SK-N-DZ (cell line): ENCODE data around the gene TMEM120B.

Experiments
- DNase-seq: peaks from one replicate; pipeline ENCODE4 v3.0.0-alpha.2; 2015; ENCODE audit warnings: low spot score

Gene TMEM120B

DNA sequence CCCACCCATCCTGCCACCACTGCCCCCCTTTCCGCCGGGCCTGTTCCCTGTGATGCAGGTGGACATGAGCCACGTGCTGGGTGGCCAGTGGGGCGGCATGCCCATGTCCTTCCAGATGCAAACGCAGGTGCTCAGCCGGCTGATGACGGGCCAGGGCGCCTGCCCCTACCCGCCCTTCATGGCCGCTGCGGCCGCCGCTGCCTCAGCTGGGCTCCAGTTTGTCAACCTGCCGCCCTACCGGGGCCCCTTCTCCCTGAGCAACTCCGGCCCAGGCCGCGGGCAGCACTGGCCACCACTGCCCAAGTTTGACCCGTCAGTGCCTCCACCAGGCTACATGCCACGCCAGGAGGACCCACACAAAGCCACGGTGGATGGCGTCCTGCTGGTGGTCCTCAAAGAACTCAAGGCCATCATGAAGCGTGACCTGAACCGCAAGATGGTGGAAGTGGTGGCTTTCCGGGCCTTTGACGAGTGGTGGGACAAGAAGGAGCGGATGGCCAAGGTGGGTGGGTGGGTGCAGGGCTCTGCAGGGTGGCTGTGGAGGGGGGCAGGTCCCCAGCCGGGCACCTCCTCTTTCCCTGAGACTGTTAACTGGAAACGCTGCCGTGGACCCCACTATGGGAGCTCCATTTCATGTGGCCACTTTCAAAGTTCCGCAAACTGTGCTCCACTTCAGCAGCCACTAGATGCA, 102.0 kb downstream of the TMEM120B start:
- no peak for DNase-seq

DNA sequence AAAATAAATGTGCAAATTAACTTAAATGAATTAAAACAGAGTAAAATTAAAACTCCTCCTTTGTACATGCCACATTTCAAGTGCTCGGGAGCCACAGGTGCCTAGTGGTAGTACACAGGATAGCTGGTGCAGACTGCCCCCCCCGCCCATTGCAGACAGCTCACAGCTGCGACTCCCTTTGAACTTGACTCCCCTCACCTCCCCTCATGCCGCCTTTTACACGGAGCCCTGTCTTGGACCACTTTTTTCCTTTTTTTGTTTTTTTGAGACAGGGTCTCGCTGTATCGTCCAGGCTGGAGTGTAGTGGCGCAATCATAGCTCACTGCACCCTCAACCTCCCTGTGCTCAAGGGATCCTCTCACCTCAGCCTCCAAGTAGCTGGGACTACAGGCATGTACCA, 102.7 kb downstream of the TMEM120B start:
- DNase-seq, result no peak

DNA sequence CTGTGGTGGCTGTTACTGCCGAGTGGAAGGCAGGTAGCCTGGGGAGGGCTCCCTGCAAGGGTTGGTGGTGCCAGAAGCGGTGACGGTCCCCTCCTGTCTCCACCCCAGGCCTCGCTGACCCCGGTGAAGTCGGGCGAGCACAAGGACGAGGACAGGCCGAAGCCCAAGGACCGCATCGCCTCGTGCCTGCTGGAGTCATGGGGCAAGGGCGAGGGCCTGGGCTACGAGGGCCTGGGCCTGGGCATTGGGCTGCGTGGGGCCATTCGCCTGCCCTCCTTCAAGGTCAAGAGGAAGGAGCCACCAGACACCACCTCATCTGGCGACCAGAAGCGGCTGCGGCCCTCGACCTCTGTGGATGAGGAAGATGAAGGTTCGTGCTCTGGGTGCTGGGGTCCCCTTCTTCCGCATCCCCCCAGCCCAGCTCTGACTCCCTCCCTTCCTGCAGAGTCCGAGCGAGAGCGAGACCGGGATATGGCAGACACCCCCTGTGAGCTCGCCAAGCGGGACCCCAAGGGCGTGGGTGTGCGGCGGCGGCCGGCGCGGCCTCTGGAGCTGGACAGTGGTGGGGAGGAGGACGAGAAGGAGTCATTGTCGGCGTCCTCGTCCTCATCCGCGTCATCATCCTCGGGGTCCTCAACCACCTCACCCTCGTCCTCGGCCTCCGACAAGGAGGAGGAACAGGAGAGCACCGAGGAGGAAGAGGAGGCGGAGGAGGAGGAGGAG, 104.5 kb downstream of the TMEM120B start:
- no peak for DNase-seq

DNA sequence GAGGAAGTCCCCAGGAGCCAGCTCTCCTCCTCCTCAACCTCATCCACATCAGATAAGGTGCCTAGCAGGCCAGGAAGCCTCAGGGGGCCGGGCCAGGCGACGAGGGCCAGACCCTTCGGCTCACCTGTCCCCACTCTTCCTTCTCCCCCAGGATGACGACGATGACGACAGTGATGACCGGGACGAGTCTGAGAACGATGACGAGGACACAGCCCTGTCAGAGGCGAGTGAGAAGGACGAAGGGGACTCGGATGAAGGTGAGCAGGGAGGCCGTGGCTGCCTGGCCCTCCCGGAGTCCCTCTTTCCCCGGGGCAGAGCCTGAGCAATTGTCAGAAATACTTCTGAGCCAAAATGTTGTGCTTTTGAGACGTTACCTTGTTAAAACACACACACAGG, 105.1 kb downstream of the TMEM120B start:
- no peak for DNase-seq

DNA sequence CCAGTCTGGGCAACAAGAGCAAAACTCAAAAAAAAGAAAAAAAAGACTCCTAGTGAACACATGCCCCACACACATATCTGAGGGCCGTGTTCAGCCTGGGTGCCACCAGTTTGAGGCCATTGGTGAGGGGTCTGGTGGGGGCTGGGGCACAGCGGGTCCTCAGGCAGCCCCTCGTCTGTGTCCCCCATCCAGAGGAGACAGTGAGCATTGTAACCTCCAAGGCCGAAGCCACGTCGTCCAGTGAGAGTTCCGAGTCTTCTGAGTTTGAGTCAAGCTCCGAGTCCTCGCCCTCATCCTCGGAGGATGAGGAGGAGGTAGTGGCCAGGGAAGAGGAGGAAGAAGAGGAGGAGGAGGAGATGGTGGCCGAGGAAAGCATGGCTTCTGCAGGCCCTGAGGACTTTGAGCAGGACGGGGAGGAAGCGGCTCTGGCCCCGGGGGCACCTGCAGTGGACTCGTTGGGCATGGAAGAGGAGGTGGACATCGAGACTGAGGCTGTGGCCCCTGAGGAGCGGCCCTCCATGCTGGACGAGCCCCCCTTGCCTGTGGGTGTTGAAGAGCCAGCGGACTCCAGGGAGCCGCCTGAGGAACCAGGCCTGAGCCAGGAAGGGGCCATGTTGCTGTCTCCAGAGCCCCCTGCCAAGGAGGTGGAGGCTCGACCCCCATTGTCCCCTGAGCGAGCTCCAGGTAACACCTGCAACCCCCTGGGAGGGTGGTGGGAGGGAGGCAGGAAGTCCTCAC, 106.8 kb downstream of the TMEM120B start:
- DNase-seq, result no peak

DNA sequence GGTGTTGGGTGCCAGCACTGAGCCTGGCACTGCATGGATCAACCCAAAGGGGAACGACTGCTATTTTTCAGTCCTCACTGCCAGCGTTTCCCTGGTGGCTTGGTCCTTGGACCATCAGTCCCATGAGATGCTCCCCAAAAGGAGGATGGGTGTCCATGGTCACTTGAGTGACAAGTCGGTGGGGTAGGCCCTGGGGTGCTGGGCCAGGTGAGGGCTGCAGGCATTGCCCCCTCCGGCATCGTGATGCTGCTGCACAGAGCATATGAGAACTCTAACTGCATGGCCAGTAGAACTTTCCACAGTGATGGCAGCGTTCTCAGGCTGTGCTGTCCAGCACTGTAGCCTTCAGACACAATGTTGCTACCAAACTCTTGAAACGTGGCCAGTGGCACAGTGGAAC, 107.5 kb downstream of the TMEM120B start:
- no peak for DNase-seq

DNA sequence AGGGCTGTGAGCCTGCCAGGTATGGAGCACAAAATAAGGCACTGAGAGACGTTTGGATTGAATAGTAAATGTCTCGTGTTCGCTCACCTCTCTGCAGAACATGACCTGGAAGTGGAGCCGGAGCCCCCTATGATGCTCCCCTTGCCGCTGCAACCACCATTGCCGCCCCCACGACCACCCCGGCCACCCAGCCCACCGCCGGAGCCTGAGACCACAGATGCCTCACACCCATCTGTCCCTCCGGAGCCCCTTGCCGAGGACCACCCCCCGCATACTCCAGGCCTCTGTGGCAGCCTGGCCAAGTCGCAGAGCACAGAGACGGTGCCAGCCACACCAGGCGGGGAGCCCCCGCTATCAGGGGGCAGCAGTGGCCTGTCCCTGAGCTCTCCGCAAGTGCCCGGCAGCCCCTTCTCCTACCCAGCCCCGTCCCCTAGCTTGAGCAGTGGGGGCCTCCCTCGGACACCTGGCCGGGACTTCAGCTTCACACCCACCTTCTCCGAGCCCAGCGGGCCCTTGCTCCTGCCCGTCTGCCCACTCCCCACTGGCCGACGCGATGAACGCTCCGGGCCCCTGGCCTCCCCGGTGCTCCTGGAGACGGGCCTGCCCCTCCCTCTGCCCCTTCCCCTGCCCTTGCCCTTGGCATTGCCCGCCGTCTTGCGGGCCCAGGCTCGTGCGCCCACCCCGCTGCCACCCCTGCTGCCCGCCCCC, 110.0 kb downstream of the TMEM120B start:
- DNase-seq, result no peak

DNA sequence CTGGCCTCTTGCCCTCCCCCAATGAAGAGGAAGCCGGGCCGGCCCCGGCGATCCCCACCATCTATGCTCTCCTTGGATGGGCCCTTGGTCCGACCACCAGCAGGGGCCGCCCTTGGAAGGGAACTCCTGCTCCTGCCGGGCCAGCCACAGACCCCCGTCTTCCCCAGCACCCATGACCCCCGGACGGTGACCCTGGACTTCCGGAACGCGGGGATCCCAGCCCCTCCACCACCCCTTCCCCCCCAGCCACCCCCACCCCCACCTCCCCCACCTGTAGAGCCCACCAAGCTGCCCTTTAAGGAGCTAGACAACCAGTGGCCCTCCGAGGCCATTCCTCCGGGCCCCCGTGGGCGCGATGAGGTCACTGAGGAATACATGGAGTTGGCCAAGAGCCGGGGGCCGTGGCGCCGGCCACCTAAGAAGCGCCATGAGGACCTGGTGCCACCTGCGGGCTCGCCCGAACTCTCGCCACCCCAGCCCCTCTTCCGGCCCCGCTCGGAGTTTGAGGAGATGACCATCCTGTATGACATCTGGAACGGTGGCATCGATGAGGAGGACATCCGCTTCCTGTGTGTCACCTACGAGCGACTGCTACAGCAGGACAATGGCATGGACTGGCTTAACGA, 110.7 kb downstream of the TMEM120B start:
- no peak for DNase-seq

DNA sequence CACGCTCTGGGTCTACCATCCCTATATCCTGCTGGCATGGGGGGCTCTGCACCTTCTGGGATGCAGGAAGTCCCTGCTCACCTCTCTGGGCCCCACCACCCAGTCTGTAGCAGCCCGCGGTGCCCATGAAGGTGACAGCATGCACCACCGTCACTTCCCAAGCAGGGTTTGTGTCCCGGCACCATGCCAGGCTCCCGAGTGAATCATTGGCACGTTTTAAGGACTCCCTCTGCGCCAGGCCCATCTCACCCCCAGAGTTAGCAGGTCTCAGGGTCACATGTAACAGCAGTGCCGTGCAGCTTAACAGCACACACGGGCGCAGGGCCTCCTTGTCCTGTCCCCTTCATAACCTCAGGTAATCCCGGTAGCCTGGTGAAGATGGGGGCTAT, 111.2 kb downstream of the TMEM120B start:
- DNase-seq, result no peak

DNA sequence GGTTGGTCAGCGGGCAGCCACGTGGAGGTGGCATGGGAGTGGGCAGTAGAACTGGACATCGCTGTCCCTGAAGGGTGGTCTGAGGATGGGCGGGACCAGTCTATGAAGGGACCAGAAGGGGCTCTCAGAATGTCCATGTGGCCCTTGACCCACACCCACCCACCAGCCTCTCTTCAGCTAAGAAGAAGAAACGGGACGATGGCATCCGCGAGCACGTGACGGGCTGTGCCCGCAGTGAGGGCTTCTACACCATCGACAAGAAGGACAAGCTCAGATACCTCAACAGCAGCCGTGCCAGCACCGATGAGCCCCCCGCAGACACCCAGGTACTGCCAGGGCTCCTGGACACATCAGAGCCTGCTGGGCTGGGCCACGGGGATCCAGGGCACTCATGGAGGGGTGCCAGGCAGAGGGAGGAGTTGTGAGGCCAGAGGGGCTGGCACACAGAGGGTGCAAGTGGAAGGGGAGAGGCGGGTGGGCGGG, 112.5 kb downstream of the TMEM120B start:
- DNase-seq, result no peak

DNA sequence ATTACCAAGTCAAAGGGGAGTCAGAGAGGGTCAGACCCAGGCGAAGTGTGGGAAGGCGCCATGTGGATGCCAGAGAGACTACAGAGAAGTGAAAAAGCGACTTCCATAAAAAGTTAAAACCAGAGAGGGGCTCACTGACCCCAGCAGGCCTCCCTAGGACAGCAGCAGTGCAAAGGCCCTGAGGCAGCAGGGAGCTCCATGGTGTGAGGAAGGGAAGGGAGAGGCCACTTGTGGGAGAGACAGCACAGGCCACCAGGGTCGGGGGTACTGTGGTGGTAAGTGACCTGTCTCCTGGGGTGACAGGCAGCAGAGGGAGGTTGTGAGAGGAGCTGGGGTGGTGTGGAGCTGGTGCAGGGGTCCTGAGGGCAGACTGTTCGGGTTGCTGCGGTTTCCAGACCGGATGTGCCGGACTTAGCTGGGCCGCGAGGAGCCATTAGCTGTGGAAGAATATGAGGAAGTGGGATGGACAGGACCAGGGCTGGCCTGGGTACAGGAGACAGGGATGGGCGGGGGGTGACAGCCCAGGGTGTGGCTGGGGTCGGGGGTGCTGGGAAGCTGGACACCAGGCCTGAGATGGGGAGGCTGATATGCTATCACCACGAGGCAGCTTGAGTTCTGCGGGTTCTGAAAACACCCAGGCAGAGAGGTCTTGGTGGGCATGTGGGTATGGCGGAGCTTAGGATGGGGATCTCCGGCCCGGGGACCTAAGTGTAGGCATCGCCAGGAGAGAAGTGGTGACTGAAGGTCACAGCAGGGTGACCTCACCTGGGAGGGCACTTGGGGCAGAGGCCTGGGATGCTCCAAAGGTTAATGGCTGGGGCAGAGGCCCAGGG, 114.0 kb downstream of the TMEM120B start:
- DNase-seq, result no peak

DNA sequence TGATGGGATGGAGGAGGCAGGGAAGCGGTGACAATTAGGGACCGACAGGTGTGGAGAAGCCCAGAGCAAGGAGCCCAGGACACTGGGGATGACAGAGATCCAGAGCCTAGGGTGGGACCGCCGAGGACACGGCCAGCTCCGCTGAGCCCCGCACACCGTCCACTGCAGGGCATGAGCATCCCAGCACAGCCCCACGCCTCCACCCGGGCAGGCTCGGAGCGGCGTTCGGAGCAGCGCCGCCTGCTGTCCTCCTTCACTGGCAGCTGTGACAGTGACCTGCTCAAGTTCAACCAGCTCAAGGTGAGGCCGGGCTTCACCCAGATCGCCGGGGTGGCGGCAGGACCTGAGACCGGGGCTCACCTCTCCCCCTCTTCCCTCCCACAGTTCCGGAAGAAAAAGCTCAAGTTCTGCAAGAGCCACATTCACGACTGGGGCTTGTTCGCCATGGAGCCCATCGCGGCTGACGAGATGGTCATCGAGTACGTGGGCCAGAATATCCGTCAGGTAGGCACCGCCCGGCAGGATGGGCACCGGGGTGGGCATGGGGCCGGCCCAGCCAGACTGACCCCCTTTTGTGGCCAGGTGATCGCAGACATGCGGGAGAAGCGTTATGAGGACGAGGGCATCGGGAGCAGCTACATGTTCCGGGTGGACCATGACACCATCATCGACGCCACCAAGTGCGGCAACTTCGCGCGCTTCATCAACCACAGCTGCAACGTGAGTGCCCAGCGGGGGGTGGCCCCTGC, 115.0 kb downstream of the TMEM120B start:
- no peak for DNase-seq

DNA sequence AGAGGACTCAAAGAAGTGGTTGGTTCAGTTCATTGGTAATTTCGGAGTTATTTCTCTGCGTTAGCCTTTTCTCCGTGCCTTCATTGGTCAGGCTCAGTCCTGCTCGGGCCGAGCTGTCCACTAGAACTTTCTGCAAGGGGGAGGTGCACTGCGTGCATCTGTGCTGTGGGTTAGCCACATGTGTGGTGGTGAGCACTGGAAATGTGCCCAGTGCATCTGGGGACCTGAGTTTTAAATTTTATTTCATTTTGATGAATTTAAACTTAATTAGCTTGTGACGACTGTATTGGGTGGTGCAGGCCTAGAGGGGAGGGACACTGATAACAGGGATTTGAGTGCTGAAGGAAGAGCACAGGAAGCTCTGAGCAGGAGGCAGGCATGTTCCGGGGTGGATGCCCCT, 115.8 kb downstream of the TMEM120B start:
- DNase-seq, result no peak

DNA sequence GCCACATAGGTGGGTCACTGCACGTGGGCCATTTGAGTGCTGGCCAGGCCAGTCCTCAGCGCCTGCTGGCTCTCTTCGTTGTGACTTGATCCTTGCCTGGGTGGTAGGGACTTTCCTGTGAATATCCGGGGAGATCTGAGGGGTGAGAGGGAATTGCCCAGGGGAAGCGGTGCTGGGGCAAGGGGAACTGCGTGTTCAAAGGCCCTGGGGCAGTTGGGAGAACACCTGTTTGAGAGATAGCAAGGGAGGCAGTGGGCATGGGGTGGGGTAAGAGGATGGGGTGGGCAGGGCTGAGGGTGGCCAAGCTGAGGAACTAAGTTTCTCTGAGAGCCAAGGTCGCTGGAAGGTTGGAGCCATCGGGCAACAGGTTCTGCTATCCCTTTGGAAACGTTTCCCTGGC, 116.3 kb downstream of the TMEM120B start:
- no peak for DNase-seq

DNA sequence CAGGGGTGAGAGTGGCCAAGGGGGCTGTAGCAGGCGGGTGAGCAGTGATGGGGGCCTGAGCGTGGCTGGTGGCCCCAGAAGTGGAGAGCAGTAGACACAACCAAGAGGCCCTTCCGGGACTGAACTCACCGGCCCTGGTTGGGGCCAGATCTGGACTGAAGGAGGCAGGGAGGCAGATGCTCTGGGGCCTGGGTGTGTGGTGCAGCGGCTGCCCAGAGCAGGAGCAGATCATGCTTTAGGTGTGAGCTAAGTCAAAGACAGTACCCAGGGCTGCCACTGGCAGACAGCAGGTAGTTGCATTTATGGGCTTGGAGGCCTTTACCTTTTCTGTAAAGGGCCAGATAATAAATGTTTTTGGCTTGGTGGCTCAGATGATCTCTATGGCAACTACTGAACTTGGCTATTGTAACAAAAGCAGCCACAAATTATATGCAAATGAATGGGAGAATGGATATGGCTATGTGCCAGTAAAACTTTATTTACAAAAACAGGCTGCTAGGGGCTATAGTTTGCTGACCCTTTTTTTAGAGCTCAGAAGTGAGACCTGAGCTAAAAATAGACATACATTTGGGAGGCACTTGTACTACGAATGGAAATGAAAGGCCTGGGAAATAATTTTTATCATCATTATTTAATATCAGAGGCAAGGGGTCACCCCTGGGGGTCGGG, 116.8 kb downstream of the TMEM120B start:
- DNase-seq, result no peak

DNA sequence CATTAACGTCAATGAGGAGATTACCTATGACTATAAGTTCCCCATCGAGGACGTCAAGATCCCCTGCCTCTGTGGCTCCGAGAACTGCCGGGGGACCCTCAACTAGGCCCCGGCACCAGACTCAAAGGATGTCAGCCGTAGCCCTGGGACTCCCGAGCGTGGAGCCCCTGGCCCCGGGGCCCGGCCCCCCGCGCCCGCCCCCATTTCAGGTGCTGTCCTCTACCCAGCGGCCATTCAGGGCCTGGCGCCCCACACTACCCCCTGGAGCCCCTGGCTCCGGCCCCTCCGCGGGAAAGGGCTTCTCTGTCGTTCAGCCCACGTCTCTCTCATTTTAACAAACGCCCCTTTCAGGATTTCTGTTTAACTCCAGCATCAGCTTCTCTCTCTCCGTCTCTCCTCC, 117.6 kb downstream of the TMEM120B start:
- DNase-seq, result no peak

DNA sequence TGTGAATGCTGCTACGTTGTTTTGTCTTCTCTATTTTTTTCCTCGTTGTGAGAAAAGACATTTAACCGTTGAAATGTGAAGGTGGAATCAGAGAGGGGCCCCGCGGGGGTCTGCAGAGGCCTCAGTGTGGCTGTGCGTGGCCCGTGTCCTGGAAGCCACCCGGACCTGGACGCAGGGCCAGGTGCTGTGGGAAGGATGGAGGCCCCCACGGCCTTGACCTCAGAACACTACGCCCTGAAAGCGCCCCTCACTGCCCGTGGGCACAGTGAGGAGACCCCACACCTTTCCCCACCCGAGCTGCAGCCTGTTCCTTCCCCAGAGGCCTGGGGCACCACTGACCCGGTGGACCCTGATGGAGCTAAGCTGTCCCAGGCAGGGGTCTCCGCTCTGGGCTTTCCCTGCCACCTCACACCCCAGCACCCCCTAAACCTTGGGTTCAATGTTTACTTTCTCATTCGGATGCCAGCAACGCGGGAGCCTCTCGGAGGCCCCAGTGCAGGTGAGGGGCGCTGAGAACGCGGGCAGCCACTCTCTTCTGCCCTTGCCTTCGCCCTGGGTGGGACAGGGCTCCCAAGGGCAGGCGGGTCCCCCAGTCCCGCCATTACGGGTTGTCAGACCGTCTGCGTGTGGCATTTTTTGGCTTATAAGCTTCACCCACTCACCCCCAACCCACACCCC, 118.2 kb downstream of the TMEM120B start:
- no peak for DNase-seq
